NB4 (cell line): ENCODE data around the gene SERPINB6.

Experiments
- DNase-seq: peaks from one replicate; pipeline ENCODE4 v3.0.0; 2010; ENCODE audit warnings: low read depth
- H3K4me3 ChIP-seq: one replicate; pipeline ENCODE4 v1.5.1; 2011; ENCODE audit warnings: mild to moderate bottlenecking, low read depth, low read length, moderate library complexity
- MAX ChIP-seq: IDR thresholded peaks from 2 replicates; pipeline ENCODE4 v1.6.1; 2011; ENCODE audit warnings: low read depth, low read length
- MYC ChIP-seq: IDR thresholded peaks from 2 replicates; pipeline ENCODE4 v1.6.1; 2011; ENCODE audit warnings: low read depth, low read length
- POLR2A ChIP-seq: IDR thresholded peaks from 2 replicates; pipeline ENCODE4 v1.6.1; 2011; ENCODE audit warnings: mild to moderate bottlenecking; ENCODE audit not compliant: insufficient read length; ENCODE audit errors: extremely low read depth
- TF ChIP-seq, protein P1 (sequence below): IDR thresholded peaks from one replicate; pipeline ENCODE4 v1.5.1; 2012; ENCODE audit warnings: low read depth, low read length

SERPINB6 gene

DNA sequence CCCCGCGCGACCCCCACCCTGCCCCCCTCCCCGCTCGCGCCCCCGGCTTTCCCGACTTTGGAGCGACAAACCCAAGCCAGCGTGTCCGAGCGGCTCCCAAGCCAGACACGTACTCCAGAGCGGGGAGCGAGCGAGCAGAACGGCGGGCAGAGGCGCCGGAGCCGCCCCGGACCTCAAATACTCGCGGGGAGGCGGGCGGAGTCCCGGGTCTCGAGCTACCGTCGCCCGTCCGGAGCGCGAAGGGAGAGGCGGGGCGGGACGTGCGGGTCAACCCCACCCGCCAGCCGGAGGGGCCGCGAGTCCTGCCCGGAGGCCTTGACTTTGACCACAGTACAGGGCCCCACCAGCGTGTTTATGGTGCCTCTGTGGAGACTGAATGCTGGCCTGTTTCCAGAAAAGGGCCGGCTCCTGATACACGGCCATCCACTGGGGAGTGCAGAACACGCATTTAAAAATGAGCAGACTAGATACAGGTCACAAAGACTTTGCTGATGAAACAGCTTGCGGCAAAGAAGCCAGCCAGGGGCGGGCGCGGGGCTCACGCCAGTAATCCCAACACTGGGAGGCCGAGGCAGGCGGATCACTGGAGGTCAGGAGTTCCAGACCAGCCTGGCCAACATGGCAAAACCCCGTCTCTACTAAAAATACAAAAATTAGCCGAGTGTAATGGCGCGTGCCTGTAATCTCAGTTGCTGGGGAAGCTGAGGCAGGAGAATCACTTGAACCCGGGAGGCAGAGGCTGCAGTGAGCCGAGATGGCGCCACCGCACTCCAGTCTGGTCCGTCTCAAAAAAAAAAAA lies at the start of gene SERPINB6:
Gene SERPINB6 (minus strand): TSS at position 148 of the 799 bp plus-strand sequence. CDS start 12,235 bp downstream, outside the sequence.
- no peak for DNase-seq
- TF ChIP-seq POLR2A = no peak
- TF ChIP-seq MAX = no peak
- TF ChIP-seq MYC = no peak
- TF ChIP-seq, protein P1, sequence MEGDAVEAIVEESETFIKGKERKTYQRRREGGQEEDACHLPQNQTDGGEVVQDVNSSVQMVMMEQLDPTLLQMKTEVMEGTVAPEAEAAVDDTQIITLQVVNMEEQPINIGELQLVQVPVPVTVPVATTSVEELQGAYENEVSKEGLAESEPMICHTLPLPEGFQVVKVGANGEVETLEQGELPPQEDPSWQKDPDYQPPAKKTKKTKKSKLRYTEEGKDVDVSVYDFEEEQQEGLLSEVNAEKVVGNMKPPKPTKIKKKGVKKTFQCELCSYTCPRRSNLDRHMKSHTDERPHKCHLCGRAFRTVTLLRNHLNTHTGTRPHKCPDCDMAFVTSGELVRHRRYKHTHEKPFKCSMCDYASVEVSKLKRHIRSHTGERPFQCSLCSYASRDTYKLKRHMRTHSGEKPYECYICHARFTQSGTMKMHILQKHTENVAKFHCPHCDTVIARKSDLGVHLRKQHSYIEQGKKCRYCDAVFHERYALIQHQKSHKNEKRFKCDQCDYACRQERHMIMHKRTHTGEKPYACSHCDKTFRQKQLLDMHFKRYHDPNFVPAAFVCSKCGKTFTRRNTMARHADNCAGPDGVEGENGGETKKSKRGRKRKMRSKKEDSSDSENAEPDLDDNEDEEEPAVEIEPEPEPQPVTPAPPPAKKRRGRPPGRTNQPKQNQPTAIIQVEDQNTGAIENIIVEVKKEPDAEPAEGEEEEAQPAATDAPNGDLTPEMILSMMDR = no peak
- no peak within 1 kb of the TSS for H3K4me3 ChIP-seq

DNA sequence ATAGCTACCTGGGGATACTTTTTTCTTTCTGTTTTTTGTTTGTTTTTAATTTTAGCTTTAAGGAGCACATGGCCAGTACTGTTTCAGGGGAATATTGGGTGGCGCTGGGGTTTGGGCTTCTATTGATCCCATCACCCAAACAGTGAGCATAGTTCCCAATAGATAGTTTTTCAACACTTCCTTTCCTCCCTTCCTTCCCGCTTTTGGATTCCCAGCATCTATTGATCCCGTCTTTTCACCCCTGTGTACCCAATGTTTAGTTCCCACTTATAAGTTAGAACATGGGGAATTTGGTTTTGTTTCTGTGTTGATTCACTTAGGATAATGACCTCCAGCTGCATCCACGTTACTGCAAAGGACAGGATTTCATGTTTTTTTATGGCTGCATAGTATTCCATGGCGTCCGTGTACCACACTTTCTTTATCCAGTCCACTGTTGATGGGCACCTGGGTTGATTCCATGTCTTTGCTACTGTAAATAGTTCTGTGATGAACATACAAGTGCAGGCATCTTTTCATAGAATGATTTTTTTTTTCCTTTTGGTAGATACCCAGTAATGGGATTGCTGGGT lies 48.5 kb upstream of the SERPINB6 start:
- DNase-seq = no peak
- TF ChIP-seq POLR2A (no peak), MAX (no peak), MYC (no peak)
- TF ChIP-seq, protein P1 = no peak
- no peak overlapping the region for H3K4me3 ChIP-seq

DNA sequence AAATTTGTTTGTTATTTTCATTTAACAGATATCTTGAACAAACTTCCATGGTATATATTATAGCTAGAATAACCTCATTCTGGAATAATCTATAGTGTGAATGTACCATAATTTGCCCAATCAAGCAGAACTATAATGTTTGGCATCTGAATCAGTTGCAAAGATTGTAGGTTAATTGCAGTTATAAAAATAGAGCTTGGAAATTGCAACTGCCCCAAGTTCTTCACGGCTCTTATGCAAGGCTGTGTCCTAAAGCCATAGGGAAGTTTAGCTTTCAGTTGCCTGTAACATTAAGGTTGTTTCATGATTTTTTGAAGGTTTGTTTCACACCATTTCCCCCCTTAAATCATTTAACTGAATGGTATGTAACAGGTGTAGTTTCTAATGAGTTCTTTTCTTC lies 47.7 kb upstream of the SERPINB6 start:
- no peak overlapping the region for H3K4me3 ChIP-seq
- no peak for DNase-seq
- TF ChIP-seq, protein P1 = no peak
- no peak for TF ChIP-seq POLR2A
- TF ChIP-seq MAX = no peak
- no peak for TF ChIP-seq MYC

DNA sequence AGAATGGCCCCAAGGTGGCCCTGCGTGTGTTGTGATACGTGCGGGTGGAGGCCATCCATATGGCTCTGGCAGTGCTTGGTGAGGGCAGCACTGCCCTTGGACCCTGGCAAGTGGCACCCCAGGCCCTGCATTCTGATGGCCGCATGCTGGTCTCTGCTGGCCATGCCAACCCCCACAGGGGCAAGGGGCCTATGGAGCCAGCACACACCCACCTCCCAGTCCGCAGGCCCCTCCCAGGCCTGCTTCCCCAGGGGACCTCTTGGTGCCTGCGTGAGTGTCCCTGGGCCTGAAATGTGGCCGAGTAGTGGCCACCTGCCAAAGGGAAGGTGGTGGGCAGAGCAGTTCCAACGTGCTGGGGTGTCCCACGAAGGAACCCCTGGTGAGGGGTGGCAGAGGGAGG lies 45.9 kb upstream of the SERPINB6 start:
- no peak for DNase-seq
- TF ChIP-seq POLR2A = no peak
- no peak overlapping the region for H3K4me3 ChIP-seq

DNA sequence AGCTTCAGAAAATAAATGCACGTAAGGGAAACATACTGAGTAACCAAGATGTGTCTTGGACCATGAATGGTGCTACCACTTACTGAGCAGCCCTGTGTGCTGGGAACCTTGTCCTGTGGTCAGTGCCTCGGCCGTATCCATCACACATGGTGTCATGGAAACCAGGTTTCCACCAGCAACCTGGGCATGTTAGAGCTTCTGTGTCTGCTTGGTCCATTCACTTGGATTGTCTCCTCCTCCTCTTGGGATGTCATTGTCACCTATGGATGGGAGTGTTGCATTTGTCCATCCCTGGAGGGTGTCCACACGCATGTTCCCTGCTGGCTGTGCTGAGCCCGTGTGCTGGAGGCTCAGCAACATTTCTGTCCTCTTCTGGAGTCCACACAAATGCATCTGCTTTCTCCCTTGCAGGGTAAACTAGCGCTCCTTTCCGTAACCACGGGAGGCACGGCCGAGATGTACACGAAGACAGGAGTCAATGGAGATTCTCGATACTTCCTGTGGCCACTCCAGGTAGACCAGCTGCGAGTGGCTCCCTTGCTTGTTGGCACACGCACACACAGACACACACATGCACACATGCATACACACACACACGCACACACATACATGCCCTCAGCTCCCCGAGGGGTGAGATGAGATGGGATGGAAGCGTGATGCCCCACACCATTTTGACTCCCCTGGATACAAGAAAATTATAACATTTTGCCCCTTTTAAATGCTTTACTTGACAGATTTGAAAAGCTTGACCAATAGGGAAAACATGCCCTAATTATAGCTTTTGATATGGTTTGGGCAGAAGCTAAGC lies 45.3 kb upstream of the SERPINB6 start:
- TF ChIP-seq MAX (no peak), POLR2A (no peak), MYC (no peak)
- TF ChIP-seq, protein P1 = no peak
- no peak for DNase-seq
- no peak overlapping the region for H3K4me3 ChIP-seq

GRCh38 chr6:3015144-3015543 lies 43.8 kb upstream of the SERPINB6 start:
- H3K4me3 ChIP-seq = no peak overlapping the region
- no peak for DNase-seq
- TF ChIP-seq POLR2A (no peak), MAX (no peak)
